Stimulated activated CD8-positive, alpha-beta memory T cell treated with anti-CD3 and anti-CD28 coated beads, Interleukin-15, amount 100 ng/mL, for 48 hours (primary cell): Measurements from ENCODE around the gene GJC1.
A peak's percentile ranks its signal among the peaks of the same experiment; 100 is the strongest.

Experiments
- DNase-seq, 2 donors: peaks; one replicate each; pipeline ENCODE4 v3.0.0-alpha.2; 2020; ENCODE audit warnings: low read depth in 2 of 2

The GJC1 gene

DNA sequence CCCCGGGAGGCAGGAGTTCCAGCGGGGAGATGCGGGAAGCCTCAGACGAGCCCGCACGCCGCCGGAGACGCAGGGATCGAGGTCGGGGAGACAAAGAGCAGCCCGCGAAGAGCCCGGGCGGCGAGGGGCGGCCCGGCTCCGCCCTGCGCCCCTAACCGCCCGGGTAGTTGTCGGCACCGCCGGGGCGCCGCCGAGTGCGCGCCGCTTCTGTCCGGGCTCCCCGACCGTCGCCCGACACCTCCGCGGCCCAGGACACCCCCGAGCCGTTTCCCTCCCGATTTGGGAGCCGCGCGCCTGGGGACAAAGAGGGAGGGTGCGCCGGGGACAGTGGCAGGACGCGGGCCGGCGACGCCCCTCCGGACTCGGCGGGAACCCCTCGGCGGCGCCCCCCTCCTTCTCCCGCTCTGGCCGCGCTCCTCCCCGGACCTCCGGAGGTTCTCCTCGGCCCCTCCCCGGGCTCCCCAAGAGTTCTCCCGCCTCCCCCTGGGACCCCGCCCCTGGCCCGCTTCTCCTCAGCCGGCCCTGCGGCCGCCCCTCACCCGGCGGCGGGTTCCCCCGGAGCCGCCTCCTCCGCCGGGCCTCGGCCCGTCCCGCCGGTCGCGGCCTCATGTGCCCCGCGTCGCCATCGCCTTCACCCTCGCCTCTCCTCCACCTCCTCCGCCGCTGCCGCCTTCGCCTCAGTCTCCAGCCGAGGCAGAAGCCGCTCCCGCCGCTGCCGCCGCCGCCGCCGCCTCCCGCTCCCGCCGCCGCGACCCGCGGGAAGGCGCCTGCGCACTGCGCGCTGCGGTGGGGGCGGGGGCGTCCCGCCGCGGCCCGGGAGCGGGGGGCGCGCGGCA, at the start of gene GJC1:
Gene GJC1 (minus strand): TSS at position 765 of the 836 bp plus-strand sequence. CDS start 24,470 bp downstream, outside the sequence.
- DNase-seq: no peak

DNA sequence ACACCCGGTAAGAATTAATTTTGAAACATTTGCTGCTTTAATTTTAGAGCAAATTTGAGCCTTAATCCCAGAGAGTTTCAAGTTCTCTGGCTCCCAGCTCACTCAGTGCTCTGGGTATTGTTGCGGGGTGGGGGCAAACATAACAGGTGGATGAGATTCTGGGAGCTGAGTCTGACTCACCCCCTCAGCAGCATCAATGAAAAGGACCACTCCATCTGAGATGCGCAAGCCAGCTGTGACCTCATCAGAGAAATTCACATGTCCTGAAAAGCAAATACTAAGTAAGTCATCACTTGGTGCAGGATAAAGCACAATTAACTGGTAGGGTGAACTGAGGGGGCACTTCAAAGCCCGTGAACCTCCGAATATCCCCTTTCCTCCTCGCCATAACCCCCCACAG, 49.3 kb upstream of the GJC1 start:
- no peak for DNase-seq

DNA sequence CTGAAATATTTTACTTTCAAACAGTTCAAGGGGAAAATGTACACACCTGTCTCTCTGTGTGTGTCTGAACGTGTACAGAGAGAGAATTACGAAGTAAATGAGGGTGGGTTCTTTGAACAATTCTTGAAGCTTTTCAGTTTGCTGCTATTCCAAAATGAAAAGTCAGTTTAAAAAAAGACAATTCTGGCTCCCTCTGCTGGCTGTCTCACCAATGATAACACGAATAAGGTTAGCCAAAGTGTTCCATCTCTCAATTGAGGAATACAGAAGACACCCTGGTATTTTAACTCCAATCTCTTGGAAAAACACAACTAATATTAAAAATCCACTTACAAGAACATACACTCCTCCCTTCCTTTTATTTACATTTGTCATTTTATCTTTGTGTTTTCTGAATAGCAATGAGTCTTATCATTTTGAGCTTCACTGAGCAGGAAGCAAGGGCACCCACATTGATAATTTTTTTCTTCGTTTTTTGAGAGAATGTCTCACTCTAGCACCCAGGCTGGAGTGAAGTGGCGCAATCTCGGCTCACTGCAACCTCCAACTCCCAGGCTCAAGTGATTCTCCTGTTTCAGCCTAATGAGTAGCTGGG, 48.6 kb upstream of the GJC1 start:
- no peak for DNase-seq

DNA sequence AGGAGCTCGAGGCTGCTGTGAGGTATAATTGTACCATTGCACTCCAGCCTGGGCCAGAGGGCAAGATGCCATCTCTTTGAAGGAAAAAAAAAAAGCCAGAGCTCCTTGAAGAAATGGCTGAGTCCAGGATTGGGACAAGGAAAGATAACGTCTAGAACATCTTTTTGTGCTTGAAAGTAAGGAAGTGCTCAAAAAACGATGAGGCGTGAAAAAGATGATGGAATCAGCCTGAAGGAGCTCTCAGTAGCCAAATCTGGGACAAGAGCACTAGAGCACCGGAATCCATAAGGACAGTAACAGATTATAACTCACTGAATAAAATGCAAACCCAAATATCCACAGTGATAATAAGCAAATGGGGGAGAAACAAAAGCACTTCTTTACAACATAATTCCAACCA, 47.0 kb upstream of the GJC1 start:
- DNase-seq: no peak

DNA sequence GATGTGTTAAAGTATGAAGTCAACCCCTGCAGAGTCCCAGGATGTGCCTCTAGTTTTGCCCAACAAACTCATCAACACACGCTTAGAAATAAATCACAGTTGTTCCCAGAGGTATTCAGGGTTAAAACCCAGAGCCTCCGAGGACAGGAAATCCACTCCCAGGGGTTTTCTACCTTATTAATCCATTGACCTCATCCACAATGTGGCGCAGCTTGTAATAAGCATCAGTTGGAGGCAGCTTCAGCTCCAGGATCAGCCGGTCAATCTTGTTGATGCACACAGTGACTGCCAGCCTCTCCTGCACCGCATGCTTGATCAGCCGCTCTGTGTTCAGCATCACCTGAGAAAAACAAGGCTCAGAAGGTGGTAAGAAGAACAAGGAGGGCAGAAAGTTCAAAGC, 45.7 kb upstream of the GJC1 start:
- DNase-seq: no peak

DNA sequence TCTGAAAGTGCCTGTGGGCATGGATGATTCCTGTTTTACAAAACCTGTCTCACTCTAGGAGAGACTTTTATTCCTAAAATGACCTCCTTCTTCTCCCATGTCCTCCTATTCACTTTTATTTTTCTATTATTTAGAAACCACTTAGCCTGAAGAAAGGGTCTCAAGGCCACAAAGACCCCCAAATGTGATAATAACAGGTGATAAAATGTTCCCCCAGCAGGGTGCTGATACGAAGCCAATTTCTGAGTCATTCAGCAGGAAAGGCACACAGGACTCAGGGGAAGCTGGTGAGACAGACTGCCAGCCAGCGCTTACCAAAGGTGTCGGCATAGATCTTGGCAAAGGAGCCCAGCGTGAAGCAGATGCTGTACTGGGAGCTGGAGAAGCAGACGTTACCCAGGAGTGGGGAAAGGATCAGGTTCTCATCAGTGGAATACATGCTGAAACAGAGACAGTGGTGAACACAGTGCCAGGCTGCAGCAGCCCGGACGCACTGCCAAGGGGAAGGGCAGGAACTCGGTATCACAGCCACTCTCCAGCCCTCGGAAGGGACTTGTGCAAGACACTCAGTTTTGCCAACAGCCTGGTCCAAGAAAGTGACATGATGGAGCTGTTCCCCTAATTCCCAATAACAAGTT, 42.2 kb upstream of the GJC1 start:
- DNase-seq: no peak

DNA sequence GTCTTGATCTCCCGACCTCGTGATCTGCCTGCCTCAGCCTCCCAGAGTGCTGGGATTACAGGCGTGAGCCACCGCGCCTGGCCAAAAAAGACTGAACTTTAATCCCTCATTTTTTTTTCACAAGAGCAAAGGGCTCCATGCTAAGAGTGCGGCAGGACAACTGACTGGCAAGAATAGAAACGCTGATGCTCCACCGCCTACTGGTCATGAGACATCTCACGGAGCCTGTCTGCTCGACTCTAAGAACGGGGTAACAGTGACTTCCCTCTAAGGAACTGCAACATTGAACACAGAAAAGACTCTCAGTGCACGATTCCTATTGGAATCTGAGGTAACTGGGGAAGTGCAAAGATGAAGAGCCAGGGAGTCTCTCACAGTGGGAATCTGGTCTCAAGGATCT, 41.5 kb upstream of the GJC1 start:
- DNase-seq: no peak

DNA sequence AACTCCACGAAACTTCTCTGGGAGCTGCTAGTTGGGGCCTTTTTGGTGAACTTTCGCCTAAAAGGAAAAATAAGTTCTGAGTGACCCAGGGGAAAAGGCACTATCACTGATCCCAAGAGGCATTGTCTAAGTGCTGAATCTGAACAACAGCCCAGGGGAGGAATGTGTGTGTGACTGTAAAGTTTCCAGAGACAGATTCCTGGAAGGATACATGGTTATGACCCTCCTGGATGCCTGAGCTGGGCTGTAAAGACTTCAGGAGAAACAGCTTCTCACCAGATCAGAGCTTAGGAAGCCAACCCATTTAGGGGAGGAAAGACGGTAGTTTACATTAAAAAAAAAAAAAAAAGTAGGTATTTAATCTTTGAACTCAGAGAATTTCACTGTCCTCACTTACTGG, 37.8 kb upstream of the GJC1 start:
- no peak for DNase-seq

DNA sequence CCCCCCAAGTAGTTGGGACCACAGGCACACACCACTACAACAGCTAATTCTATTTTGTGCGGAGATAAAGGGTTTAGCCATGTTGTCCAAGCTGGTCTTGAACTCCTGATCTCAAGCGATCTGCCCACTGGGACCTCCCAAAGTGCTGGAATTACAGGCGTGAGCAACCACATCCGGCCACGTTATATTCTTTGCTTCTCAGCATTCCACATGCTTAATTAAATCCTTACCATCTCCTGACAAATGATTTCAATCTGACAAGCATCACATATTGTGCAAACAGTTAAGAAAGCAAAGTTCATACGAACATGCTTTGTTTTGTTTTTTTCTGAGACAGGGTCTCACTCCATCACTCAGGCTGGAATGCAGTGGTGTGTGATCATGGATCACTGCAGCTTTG, 35.8 kb upstream of the GJC1 start:
- DNase-seq: no peak

DNA sequence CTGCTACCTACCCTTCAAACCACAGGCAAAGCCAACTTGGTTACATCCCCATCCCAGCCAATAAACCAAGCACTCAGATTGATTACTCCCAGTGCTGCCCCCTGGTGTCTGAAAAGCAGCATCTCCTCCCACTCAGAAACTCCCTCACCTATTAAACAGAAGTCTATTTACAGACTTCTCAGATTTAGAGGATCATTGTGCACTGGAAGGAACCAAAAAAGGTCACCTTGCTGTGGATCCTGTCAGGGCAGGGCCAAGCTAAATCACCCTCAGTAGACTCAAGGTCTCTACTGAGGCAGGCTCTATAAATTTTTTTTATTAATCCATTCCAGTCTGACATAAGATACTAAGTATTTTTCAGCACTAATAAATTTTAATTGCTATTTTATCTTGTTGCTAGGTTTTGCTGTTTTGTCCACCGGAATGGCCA, 35.2 kb upstream of the GJC1 start:
- peak; percentile 8 to 32 for DNase-seq

DNA sequence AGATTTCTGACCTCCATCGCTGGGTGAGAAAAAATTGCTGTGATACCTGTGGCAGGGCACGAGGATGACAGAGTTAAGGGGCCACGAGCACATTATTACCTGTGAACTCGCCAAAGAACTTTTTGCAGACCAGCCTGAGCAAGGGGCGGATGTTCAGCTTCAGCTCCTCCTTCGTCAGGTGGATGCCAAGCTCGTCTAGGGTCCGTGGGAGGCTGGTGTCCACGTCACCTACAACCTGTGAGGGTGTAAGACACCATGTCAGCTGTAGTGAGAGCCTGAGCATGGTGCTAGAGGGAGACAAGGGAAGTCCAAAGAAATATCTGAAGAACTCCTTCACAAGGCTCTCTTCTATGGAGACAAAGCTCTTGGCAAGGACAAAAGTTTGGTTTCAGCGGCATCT, 34.7 kb upstream of the GJC1 start:
- DNase-seq: no peak

DNA sequence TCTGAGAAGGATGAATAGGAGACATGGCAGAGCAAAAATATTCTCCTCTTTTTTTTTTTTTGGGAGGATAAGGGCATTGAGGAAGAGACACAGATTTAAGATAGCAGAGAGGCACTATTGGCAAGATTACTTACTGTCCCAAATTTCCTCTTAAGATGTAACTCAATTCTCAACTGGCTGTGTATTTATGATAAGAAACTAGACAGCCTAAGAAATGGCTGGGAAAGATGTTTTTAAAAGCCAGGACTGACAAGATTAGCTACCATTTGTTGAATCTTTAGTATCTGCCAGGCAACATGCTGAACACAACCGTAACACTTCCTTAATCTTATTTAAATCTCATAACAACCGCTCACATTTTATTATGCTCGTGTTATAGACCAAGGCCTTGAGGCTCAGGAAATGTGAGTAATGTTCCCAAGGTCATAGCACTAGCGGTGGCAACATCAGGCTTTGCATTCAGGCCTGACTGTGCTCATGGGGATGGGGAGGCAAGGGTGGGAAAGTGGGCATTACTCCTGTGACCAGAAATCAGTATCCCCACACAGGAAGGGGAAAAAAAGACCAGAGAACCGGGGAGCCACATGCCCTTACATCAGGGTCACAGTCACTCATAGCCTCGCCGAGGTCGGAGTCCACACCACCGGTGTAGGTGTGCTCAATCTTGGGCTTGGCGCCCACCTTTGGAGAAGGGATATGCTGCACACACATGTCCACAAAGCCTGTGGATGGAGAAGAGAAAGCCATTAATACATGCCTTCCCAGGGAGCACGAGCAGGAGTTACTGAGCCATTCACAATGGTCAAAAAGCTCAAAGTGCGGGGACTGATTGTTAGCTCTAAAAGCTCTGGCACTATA, 33.2 kb upstream of the GJC1 start:
- no peak for DNase-seq

DNA sequence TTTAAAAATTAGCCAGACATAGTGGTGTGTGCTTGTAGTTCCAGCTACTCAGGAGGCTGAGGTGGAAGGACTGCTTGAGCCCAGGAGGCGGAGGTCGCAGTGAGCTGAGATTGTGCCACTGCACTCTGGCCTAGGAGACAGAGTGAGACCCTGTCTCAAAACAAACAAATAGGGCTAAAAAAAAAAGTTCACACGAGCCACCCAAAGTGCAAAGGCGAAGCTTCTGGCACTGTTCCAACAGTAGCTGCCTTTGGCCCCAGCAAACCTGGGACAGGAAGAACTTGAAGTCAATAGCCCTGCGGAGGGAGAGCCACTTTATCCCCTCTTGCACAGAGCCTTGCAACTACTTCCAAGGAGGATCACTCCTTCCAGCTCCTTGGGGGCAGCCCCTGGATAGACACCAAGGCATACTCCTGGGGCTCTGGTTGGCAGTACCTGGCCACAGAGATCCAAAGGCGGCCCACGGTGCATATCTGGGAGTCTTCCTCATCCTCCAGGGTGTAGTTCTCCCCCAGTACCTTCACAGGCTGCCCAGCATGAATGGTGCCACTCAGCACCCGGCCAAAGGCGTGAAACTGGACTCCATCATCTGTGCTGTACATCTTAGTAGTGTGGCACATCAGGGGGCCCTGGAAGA, 32.3 kb upstream of the GJC1 start:
- no peak for DNase-seq

DNA sequence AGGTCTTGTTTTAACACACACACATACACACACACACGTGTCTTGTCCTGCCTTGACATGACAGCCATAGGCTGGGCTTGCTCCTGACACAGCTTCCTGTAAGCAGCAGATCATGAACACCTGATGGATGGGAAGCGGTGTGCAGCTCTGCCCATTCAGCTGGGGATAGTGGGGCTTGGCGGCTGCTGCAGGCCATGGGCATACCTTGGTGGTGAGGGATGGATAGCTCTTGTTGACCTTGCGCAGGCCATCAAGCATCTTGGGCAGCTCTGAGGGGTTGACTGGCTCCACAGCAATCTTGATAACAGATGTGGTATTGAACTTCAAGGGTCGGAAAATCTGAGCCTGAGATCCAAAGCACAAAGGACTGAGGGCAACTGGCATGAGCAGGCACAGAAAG, 29.6 kb upstream of the GJC1 start:
- DNase-seq: no peak

DNA sequence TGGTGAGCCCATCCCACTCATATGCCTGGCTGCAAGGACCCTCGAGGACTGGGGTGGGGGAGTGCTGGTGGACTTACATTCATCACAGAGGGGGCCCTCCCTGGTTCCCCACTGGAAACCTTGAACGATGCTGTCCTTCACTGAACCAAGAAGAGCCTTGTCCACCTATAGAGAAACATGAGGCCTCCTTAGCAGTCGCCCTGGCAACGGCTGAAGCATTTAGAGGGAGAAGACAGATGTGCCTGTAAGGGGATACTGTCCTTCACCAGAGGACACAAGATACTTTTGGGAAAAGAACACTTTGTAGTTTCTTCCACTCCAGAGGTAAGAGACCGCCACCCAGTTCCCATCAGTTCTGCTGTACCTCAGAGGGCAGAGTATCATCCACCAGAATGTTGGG, 24.1 kb upstream of the GJC1 start:
- DNase-seq: no peak

DNA sequence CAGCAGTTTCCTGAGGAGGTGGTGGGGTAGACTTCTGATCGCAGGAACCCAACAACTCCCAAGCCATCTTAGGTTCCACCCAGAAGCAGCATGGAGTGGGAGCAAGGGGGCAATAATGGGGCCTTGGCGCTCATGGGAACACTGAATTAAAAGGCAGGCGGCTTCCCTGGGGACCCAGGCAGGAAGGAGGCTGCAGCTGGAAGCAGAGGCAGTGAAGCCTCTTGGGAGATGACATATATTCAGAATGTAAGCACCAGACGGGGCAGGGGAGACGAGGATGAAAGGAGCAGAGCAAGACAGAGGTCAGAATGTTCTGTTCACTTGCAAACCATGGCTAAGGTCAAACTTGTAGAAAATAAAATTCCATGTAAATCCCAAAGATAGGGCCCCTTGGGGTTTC, 20.5 kb upstream of the GJC1 start:
- DNase-seq: no peak

DNA sequence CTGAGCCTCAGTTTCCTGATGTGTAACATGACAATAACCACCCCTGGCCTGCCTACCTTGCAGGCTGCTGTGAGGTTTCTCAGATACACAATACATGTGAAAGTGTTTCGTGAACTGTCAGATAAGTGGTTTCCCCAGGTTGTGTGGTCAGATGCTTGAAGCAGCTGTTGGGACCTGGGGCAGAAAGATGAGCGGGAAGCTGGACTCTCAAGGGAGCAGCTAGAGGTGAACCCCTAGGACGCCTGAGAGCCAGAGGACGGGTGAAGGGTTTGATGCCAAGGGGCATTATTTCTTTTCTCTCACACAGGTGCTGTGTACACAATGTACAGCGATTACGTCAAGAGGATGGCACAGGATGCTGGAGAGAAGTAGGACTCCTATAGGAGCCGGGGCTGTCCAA, 19.9 kb upstream of the GJC1 start:
- DNase-seq: no peak

DNA sequence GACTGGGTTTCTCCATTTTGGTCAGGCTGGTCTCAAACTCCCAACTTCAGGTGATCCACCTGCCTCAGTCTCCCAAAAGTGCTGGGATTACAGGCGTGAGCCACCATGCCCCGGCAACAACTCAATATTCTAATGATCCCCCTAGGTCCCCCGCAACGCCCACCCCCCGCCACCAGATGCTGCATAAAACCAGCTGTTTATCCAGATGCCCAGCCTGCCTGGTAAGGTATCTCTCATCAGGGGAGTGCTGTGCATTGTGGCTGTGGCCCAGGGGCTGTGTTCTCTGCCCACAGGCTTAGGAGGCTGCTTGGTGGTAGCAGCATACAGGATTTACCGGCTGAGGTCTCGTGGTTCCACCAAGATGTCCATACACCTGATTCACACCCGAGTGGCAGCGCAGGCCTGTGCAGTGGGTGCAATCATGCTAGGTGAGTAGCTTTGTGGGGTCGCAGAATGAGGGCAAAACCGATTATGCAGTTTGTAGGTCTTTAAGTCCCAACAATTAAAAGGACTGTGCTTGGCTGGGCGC, 18.9 kb upstream of the GJC1 start:
- DNase-seq: no peak

DNA sequence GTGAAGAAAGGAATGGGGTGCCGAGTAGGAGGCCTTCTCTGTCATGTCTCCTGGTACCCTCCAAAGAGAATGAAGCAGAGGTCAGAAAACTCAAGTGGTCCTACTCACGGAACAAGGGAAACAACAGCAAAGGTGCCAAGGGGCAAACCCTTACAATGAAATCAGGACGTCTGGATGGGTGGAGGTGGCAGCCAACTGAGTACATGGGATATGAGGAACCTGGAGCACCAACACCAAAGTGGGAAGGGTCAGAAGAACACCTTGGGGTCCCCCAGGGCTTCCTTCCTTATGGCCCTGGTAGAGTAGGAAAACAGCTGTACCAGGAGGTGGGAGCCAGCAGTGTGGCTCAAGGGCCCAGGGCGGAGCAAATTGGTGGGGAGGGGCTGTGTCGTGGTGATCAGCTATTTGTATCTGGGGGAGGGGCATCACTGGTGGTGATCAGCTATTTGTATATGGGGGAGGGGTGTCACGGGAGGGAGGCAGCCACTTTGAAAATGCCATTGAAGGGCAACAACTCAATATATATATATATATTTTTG, 18.2 kb upstream of the GJC1 start:
- no peak for DNase-seq

DNA sequence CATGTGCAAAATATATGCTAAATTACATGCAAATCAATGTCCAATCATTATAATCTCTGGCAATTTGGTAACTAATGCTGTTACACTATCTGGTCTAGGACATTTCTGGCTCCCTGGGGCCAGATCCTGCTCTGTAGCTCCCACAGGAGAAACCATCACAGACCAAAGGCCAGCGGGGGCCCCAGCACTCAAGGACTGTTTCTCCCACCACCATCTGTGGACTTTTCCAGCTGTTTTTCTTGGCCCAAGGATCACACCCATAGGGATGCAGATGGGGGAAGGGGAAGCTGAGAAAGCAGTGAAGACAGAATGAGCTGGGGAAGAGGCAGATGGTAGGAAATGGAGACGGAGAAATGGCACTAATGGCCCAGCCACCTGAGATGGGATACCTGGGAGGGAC, 17.5 kb upstream of the GJC1 start, which contains the start of gene HIGD1B:
Gene HIGD1B (plus strand): TSS at position 298 of the 400 bp plus-strand sequence. CDS start 270 bp downstream, outside the sequence.
- DNase-seq: no peak

DNA sequence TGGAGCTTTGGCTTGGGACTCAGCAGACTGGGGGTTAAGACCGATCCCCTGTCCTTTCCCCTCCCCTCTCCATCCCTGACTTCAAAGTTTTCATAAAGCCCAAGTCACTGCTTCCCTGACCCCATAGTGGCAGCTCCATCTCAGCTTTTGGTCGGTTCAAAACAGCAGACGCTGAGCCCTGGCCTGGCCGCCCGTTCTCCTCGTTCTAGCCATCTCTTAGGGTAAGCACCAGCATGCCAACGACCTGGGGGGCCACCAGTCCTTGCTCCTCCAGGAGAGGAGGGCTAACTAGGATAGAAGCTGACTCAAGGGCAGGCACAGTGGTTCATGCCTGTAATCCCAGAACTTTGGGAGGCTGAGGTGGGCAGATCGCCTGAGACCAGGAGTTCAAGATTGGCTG, 16.1 kb upstream of the GJC1 start:
- no peak for DNase-seq
